Panc1 (cell line): Measurements from ENCODE around the gene MRPL24.

Experiments
- CTCF ChIP-seq: fragments of 450-650 bp; IDR thresholded peaks from 2 replicates; pipeline ENCODE4 v1.5.1; 2017; ENCODE audit warnings: mild to moderate bottlenecking
- POLR2AphosphoS5 ChIP-seq: IDR thresholded peaks from 2 replicates; pipeline ENCODE4 v1.6.1; 2012; ENCODE audit warnings: mild to moderate bottlenecking, low read depth, low read length, moderate library complexity
- REST ChIP-seq, 2 experiments: IDR thresholded peaks; 2 replicates each; pipeline ENCODE4 v1.6.1; 2011 to 2012; ENCODE audit warnings: low read depth in 2 of 2, control low read depth in 1 of 2, low read length in 1 of 2, mild to moderate bottlenecking in 1 of 2, moderate library complexity in 1 of 2; ENCODE audit not compliant: insufficient read depth in 1 of 2

- TF ChIP-seq CTCF (no peak), REST (IDR thresholded peaks at IDR 0.05; ENCODE audit: insufficient read depth in 1 of 2, low read depth in 2 of 2, low read length in 1 of 2) (no peak), POLR2AphosphoS5 (no peak)
These were observed 36.1 kb upstream of the MRPL24 start for GRCh38 chr1:156776942-156777341.
